Measurements from ENCODE around the gene VAT1L.

VAT1L gene

GRCh38 chr16:78002915-78003538 lies 214.7 kb downstream of the VAT1L start:
- DNase-seq = peak; percentile 65

GRCh38 chr16:78004517-78004916 lies 216.2 kb downstream of the VAT1L start:
- DNase-seq = no peak

- no peak for DNase-seq
These were observed 217.5 kb downstream of the VAT1L start for GRCh38 chr16:78005881-78006280.

GRCh38 chr16:78007121-78007520 lies 218.8 kb downstream of the VAT1L start:
- no peak for DNase-seq

GRCh38 chr16:78022347-78023060 lies 234.1 kb downstream of the VAT1L start, which contains the start of gene CLEC3A:
Gene CLEC3A (plus strand): TSS chr16:78022548. CDS start chr16:78022627, 79 bp downstream.
- no peak for DNase-seq

GRCh38 chr16:78024159-78024558 lies 235.8 kb downstream of the VAT1L start:
- no peak for DNase-seq

- no peak for DNase-seq
These were observed 237.3 kb downstream of the VAT1L start for GRCh38 chr16:78025631-78026030.

GRCh38 chr16:78028018-78028417 lies 239.7 kb downstream of the VAT1L start:
- DNase-seq = no peak

Measured in kidney glomerular epithelial cell (primary cell).